GM12878 (cell line): ENCODE results near the gene MSL3. TPM values are rescaled to one million over a fixed set of nuclear protein-coding genes. Genes with fewer than 3 reads are reported as not detected.

Experiments
- ATAC-seq: fragments of 200-7000 bp; cut with Tn5 transposase; 3 replicates; pipeline ENCODE4 v1.9.1; 2020; ENCODE audit warnings: mild to moderate bottlenecking, moderate library complexity
- BruUV-seq: library from RNA; stranded (reverse); fragments of 400-500 nt; replicated peaks from 2 replicates; lab custom pipeline; 2021; lab: Mats Ljungman, UMichigan
- CTCF ChIA-PET: fragments of 300-600 bp; sonication (Branson Sonifier 250); formaldehyde crosslinking; extraction: SDS; loops from one replicate; lab custom pipeline; 2021; ENCODE audit warnings: inconsistent platforms; lab: Yijun Ruan, JAX
- POLR2A ChIA-PET: fragments of 350-600 bp; formaldehyde crosslinking; extraction: SDS; loops from one replicate; lab custom pipeline; 2021; ENCODE audit warnings: inconsistent platforms; lab: Charles Lee
- RAD21 ChIA-PET: fragments of 300-600 bp; sonication (Branson Sonifier 250); formaldehyde crosslinking; loops from one replicate; lab custom pipeline; 2023; ENCODE audit warnings: antibody characterized with exemption; ENCODE audit not compliant: unreplicated experiment; lab: Charles Lee
- SMC1A ChIA-PET: fragments of 300-600 bp; sonication (Branson Sonifier 250); formaldehyde crosslinking; loops from one replicate; lab custom pipeline; 2023; ENCODE audit not compliant: unreplicated experiment, uncharacterized antibody; lab: Charles Lee
- DNase-seq: peaks from one replicate; pipeline ENCODE4 v3.0.0-alpha.2; 2011; ENCODE audit warnings: low read depth, low spot score
- FAIRE-seq: peaks from 3 replicates; lab custom pipeline; 2011; peaks lifted over from hg19 to GRCh38; lab: Jason Lieb, UNC
- H2AFZ ChIP-seq: 2 replicates; pipeline ENCODE4 v1.6.0; 2011; ENCODE audit warnings: low read depth, low read length, control low read depth; ENCODE audit not compliant: control insufficient read depth
- H3K27ac ChIP-seq: 2 replicates; pipeline ENCODE4 v1.5.1; 2011; ENCODE audit warnings: control low read depth; ENCODE audit not compliant: control insufficient read depth, insufficient read depth
- H3K27me3 ChIP-seq, 2 experiments: replicated peaks in 1 of 2; 2 replicates each; pipeline versions ENCODE4 v1.6.0 to v1.6.1; 2011; ENCODE audit warnings: low read length in 1 of 2; ENCODE audit not compliant: control insufficient read depth in 2 of 2, insufficient read depth in 2 of 2
- H3K36me3 ChIP-seq, 2 experiments: 2 replicates each; pipeline ENCODE4 v1.5.1; 2011; ENCODE audit warnings: low read length in 1 of 2; ENCODE audit not compliant: control insufficient read depth in 2 of 2, insufficient read depth in 2 of 2
- H3K4me1 ChIP-seq: 2 replicates; pipeline ENCODE4 v1.6.1; 2011; ENCODE audit warnings: mild to moderate bottlenecking, low read length, moderate library complexity, mixed read lengths; ENCODE audit not compliant: control insufficient read depth, insufficient read depth
- H3K4me2 ChIP-seq: 2 replicates; pipeline ENCODE4 v1.6.0; 2011; ENCODE audit warnings: control low read depth; ENCODE audit not compliant: control insufficient read depth, insufficient read depth
- H3K4me3 ChIP-seq: fragments of 200-600 bp; sonication (generic); 2 replicates; pipeline ENCODE4 v1.5.1; 2016
- H3K79me2 ChIP-seq: 2 replicates; pipeline ENCODE4 v1.6.0; 2011; ENCODE audit warnings: low read length; ENCODE audit not compliant: control insufficient read depth, insufficient read depth
- H3K9ac ChIP-seq: 2 replicates; pipeline ENCODE4 v1.8.0; 2011; ENCODE audit warnings: low read length, control low read depth, mixed read lengths; ENCODE audit not compliant: control insufficient read depth, insufficient read depth
- H3K9me3 ChIP-seq: replicated peaks from 3 replicates; pipeline ENCODE4 v1.5.1; 2011; ENCODE audit warnings: mild to moderate bottlenecking, low read length; ENCODE audit not compliant: control insufficient read depth, insufficient read depth
- H4K20me1 ChIP-seq: 2 replicates; pipeline ENCODE4 v1.6.0; 2011; ENCODE audit not compliant: control insufficient read depth, insufficient read depth
- KLF5 ChIP-seq: fragments of 450-650 bp; IDR thresholded peaks from 2 replicates; pipeline ENCODE4 v1.6.1; 2014; ENCODE audit warnings: mild to moderate bottlenecking; ENCODE audit not compliant: partially characterized antibody
- LARP7 ChIP-seq: fragments of 450-650 bp; IDR thresholded peaks from 2 replicates; pipeline ENCODE4 v1.6.1; 2017; ENCODE audit warnings: mild to moderate bottlenecking
- MLLT1 ChIP-seq: fragments of 450-650 bp; IDR thresholded peaks from 2 replicates; pipeline ENCODE4 v1.6.1; 2016; ENCODE audit warnings: mild to moderate bottlenecking
- ZBTB33 ChIP-seq: fragments of 450-650 bp; IDR thresholded peaks from 2 replicates; pipeline ENCODE4 v1.6.1; 2017; ENCODE audit warnings: mild to moderate bottlenecking
- ZNF687 ChIP-seq: fragments of 450-650 bp; IDR thresholded peaks from 2 replicates; pipeline ENCODE4 v1.6.1; 2017; ENCODE audit warnings: mild to moderate bottlenecking, moderate library complexity
- WGBS: methylation state at CpG from one replicate; pipeline ENCODE4 v1.1.6; 2016; ENCODE audit warnings: low lambda C conversion rate; ENCODE audit not compliant: insufficient replicate concordance, insufficient coverage; ENCODE audit errors: missing lambda C conversion rate; 5-methylcytosine and 5-hydroxymethylcytosine counted together
- in situ Hi-C: fragments of 300-500 bp; cut with MboI; formaldehyde crosslinking; loops from 9 replicates; pipeline ENCODE4 v1.14.3; 2018; ENCODE audit warnings: mixed read lengths
- intact Hi-C: fragments of 100-400 bp; cut with micrococcal nuclease; formaldehyde crosslinking; loops from one replicate; pipeline ENCODE4 v1.14.2; 2022; ENCODE audit not compliant: unreplicated experiment
- polyA plus RNA-seq, 11 experiments: library from polyadenylated mRNA; depleted of rRNA in 4 of 11; unstranded in 6 of 11; stranded (reverse) in 5 of 11; fragments of >200 nt; fragmentation: Nextera tagmentation in 4 of 11; fragmentation: Illumina TruSeq in 1 of 11; extraction: Ambion mirVana in 4 of 11; extraction: Trizol in 1 of 11; gene quantifications; 1 replicate in 1 of 11; 2 replicates in 10 of 11; pipeline versions ENCODE4 v1.2.1 to v1.2.3, GENCODE V29; 2011 to 2016; ENCODE audit warnings: inconsistent platforms in 2 of 11, missing spikeins in 2 of 11, low read depth in 1 of 11
- total RNA-seq, 4 experiments: library from RNA; depleted of rRNA in 3 of 4; stranded (reverse); fragments of >200 nt in 3 of 4; fragmentation: Illumina TruSeq in 1 of 4; extraction: Trizol in 1 of 4; gene quantifications; 2 replicates each; pipeline versions ENCODE4 v1.2.1 to v1.2.3, GENCODE V29; 2013 to 2021

MSL3 gene
- total and polyA plus RNA-seq, 10 of the 15 experiments (the other 5 are each of a cell fraction or from before 2014, with no cell fraction given) = 28.4 to 438 (median 40.7) TPM

- ChIA-PET SMC1A (interaction anchor here (0.8 to 14.6 kb wide), 19 partner anchors 9 to 231 kb away, joined by 3 to 404 read pairs (median 6); partner anchors contain the start of gene MSL3), RAD21 (interaction anchor here (0.6 to 16.9 kb wide), 15 partner anchors 9 to 1757 kb away, joined by 3 to 428 read pairs (median 7); partner anchors contain the start of gene MSL3), POLR2A (interaction anchor here (0.9 to 16.0 kb wide), 9 partner anchors 8 to 183 kb away, joined by 3 to 207 read pairs (median 8); no protein-coding TSS in a partner anchor), CTCF (interaction anchor here (0.8 to 12.4 kb wide), 13 partner anchors 9 to 235 kb away, joined by 3 to 226 read pairs (median 7); no protein-coding TSS in a partner anchor)
- no peak overlapping the region for H3K4me3 ChIP-seq
- no peak overlapping the region for H3K27ac ChIP-seq
- no peaks in the 10 kb centered on the region; the same call in 2 of the 3 replicates for H3K9me3 ChIP-seq
- no peak for FAIRE-seq
- H4K20me1 ChIP-seq = no peaks in the 10 kb centered on the region
- DNase-seq = no peak
- peak; percentile 62 for TF ChIP-seq ZNF687
- TF ChIP-seq KLF5 = no peak
- TF ChIP-seq LARP7 = 0 out of 2 replicates have a peak, but pooled peaks have one; percentile 39
- TF ChIP-seq ZBTB33 = peak; percentile 63; the same call in 1 of the 2 replicates
- TF ChIP-seq MLLT1 = peak; percentile 40; the same call in 1 of the 2 replicates
- H3K79me2 ChIP-seq = peaks cover 11% of the 10 kb centered on the region
- H2AFZ ChIP-seq = no peak overlapping the region
- no TSS peak for BruUV-seq
- intact Hi-C loops = loop anchor here (10.0 kb wide), 1 partner anchor 1318 kb away; no protein-coding TSS in a partner anchor
- no peaks in the 10 kb centered on the region for H3K27me3 ChIP-seq
- peaks cover 17 to 26% of the 10 kb centered on the region in 2 experiments for H3K36me3 ChIP-seq
- ATAC-seq = no peak
- H3K9ac ChIP-seq = no peak overlapping the region
- 76% methylated on average over 9 of the region's 9 CpGs for WGBS
- H3K4me1 ChIP-seq = peaks cover 30% of the 10 kb centered on the region
- H3K4me2 ChIP-seq = no peak overlapping the region; the same call in 1 of the 2 replicates
- in situ Hi-C loops = no loop called here
These were observed 8.4 kb downstream of the MSL3 start for GRCh38 chrX:11766487-11766886.
